ENCODE results near the gene PDLIM1.

DNA sequence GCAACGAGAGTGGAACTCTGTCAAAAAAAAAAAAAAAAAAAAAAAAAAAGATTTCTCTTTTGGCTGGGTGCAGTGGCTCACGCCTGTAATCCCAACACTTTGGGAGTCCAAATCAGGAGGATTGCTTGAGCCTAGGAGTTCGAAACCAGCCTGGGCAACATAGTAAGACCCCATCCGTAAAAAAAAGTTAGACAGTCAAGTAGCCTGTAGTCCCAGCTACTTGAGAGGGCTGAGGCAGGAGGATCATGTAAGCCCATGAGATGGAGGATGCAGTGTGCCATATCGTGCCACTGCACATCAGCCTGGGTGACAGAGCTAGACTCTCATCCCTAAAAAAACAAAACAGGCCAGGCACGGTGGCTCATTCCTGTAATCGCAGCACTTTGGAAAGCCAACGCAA, 25.2 kb downstream of the PDLIM1 start:
- TF ChIP-seq, protein P1, sequence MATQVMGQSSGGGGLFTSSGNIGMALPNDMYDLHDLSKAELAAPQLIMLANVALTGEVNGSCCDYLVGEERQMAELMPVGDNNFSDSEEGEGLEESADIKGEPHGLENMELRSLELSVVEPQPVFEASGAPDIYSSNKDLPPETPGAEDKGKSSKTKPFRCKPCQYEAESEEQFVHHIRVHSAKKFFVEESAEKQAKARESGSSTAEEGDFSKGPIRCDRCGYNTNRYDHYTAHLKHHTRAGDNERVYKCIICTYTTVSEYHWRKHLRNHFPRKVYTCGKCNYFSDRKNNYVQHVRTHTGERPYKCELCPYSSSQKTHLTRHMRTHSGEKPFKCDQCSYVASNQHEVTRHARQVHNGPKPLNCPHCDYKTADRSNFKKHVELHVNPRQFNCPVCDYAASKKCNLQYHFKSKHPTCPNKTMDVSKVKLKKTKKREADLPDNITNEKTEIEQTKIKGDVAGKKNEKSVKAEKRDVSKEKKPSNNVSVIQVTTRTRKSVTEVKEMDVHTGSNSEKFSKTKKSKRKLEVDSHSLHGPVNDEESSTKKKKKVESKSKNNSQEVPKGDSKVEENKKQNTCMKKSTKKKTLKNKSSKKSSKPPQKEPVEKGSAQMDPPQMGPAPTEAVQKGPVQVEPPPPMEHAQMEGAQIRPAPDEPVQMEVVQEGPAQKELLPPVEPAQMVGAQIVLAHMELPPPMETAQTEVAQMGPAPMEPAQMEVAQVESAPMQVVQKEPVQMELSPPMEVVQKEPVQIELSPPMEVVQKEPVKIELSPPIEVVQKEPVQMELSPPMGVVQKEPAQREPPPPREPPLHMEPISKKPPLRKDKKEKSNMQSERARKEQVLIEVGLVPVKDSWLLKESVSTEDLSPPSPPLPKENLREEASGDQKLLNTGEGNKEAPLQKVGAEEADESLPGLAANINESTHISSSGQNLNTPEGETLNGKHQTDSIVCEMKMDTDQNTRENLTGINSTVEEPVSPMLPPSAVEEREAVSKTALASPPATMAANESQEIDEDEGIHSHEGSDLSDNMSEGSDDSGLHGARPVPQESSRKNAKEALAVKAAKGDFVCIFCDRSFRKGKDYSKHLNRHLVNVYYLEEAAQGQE (IDR thresholded peaks at IDR 0.05; ENCODE audit: low read depth, low read length) = no peak
- no peak for TF ChIP-seq POLR2AphosphoS5 (IDR thresholded peaks at IDR 0.05; ENCODE audit: low read depth, low read length)
- TF ChIP-seq, protein P2, sequence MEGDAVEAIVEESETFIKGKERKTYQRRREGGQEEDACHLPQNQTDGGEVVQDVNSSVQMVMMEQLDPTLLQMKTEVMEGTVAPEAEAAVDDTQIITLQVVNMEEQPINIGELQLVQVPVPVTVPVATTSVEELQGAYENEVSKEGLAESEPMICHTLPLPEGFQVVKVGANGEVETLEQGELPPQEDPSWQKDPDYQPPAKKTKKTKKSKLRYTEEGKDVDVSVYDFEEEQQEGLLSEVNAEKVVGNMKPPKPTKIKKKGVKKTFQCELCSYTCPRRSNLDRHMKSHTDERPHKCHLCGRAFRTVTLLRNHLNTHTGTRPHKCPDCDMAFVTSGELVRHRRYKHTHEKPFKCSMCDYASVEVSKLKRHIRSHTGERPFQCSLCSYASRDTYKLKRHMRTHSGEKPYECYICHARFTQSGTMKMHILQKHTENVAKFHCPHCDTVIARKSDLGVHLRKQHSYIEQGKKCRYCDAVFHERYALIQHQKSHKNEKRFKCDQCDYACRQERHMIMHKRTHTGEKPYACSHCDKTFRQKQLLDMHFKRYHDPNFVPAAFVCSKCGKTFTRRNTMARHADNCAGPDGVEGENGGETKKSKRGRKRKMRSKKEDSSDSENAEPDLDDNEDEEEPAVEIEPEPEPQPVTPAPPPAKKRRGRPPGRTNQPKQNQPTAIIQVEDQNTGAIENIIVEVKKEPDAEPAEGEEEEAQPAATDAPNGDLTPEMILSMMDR (IDR thresholded peaks at IDR 0.05) = no peak

All from SK-N-SH (cell line).